CD14-positive monocyte (primary cell): ENCODE data around the gene SNX25. TPM values are rescaled to one million over a fixed set of nuclear protein-coding genes. Genes with fewer than 3 reads are reported as not detected.
"Not testable (repeated sequence)": the region's sequence is repeated elsewhere in the genome, so short reads cannot be mapped to it uniquely, and the experiment has no call there.

ENCODE experiments used
- DNase-seq, 3 donors: peaks; one replicate each; pipeline ENCODE4 v3.0.0-alpha.2; 2011 to 2022
- H2AFZ ChIP-seq: 2 replicates; pipeline ENCODE4 v1.6.0; 2012; ENCODE audit warnings: mild to moderate bottlenecking, low read depth, low read length, inconsistent platforms; ENCODE audit not compliant: insufficient read depth, poor library complexity, severe bottlenecking
- H3K27ac ChIP-seq, 2 donors: 1 replicate in 1 of 2; 2 replicates in 1 of 2; pipeline ENCODE4 v1.5.1; 2012 to 2013; ENCODE audit warnings: low read length in 2 of 2, control low read depth in 1 of 2, inconsistent platforms in 1 of 2, low read depth in 1 of 2, mild to moderate bottlenecking in 1 of 2
- H3K27me3 ChIP-seq, 2 donors: one replicate each; pipeline versions ENCODE4 v1.6.0 to v1.6.1; 2011 to 2013; ENCODE audit warnings: low read length in 2 of 2; ENCODE audit not compliant: control insufficient read depth in 2 of 2, insufficient read depth in 2 of 2
- H3K36me3 ChIP-seq, 2 donors: replicated peaks in 1 of 2; 1 replicate in 1 of 2; 2 replicates in 1 of 2; pipeline versions ENCODE4 v1.5.1 to v1.6.1; 2012 to 2013; ENCODE audit warnings: low read length in 2 of 2, control low read depth in 1 of 2, inconsistent platforms in 1 of 2, mild to moderate bottlenecking in 1 of 2; ENCODE audit not compliant: insufficient read depth in 2 of 2, control insufficient read depth in 1 of 2
- H3K4me1 ChIP-seq, 2 donors: 1 replicate in 1 of 2; 2 replicates in 1 of 2; pipeline versions ENCODE4 v1.5.1 to v1.6.1; 2012 to 2013; ENCODE audit warnings: low read length in 2 of 2, control low read depth in 1 of 2, inconsistent platforms in 1 of 2, mild to moderate bottlenecking in 1 of 2, moderate library complexity in 1 of 2; ENCODE audit not compliant: insufficient read depth in 2 of 2, control insufficient read depth in 1 of 2
- H3K4me2 ChIP-seq: replicated peaks from 2 replicates; pipeline ENCODE3; 2012; ENCODE audit warnings: low read length, moderate library complexity, mild to moderate bottlenecking; ENCODE audit not compliant: poor library complexity, severe bottlenecking; ENCODE audit errors: extremely low read depth
- H3K4me3 ChIP-seq, 3 experiments: fragments of 200-600 bp in 1 of 3; sonication (generic) in 1 of 3; replicated peaks in 1 of 3; 1 replicate in 2 of 3; 2 replicates in 1 of 3; pipeline ENCODE4 v1.5.1; 2011 to 2013; ENCODE audit warnings: low read length in 3 of 3, mild to moderate bottlenecking in 3 of 3, control low read depth in 2 of 3, low read depth in 2 of 3, inconsistent platforms in 1 of 3, moderate library complexity in 1 of 3
- H3K79me2 ChIP-seq: 2 replicates; pipeline ENCODE4 v1.6.0; 2012; ENCODE audit warnings: mild to moderate bottlenecking, control low read depth, inconsistent platforms, low read length, moderate library complexity; ENCODE audit not compliant: insufficient read depth
- H3K9ac ChIP-seq: 2 replicates; pipeline ENCODE4 v1.6.0; 2017; ENCODE audit warnings: low read length, mild to moderate bottlenecking; ENCODE audit not compliant: insufficient read depth, poor library complexity, severe bottlenecking
- H3K9me3 ChIP-seq, 2 donors: replicated peaks in 1 of 2; 1 replicate in 1 of 2; 2 replicates in 1 of 2; pipeline versions ENCODE4 v1.5.1 to v1.6.1; 2012 to 2013; ENCODE audit warnings: low read length in 2 of 2, control low read depth in 1 of 2; ENCODE audit not compliant: control insufficient read depth in 1 of 2, insufficient read depth in 1 of 2
- H4K20me1 ChIP-seq: 2 replicates; pipeline ENCODE4 v1.6.0; 2012; ENCODE audit warnings: mild to moderate bottlenecking, low read length, control low read depth, moderate library complexity; ENCODE audit not compliant: insufficient read depth
- H3K27ac Mint-ChIP-seq, 7 donors: one replicate each; pipeline ENCODE4 v1.8.0; 2020; ENCODE audit warnings: mild to moderate bottlenecking in 7 of 7, mixed read lengths in 7 of 7, moderate library complexity in 6 of 7, inconsistent platforms in 2 of 7
- H3K27me3 Mint-ChIP-seq, 3 donors: one replicate each; pipeline ENCODE4 v1.8.0; 2021 to 2022; ENCODE audit warnings: low read depth in 3 of 3, mild to moderate bottlenecking in 3 of 3, mixed read lengths in 3 of 3, moderate library complexity in 3 of 3, inconsistent platforms in 1 of 3
- H3K36me3 Mint-ChIP-seq, 2 donors: one replicate each; pipeline ENCODE4 v1.8.0; 2020; ENCODE audit warnings: mixed read lengths in 2 of 2, inconsistent platforms in 1 of 2, mild to moderate bottlenecking in 1 of 2
- H3K4me1 Mint-ChIP-seq: one replicate; pipeline ENCODE4 v1.8.0; 2020; ENCODE audit warnings: mild to moderate bottlenecking, mixed read lengths
- H3K4me3 Mint-ChIP-seq, 2 donors: one replicate each; pipeline ENCODE4 v1.8.0; 2020; ENCODE audit warnings: mild to moderate bottlenecking in 2 of 2, mixed read lengths in 2 of 2, moderate library complexity in 1 of 2
- H3K9me3 Mint-ChIP-seq, 7 donors: one replicate each; pipeline ENCODE4 v1.8.0; 2020 to 2022; ENCODE audit warnings: mixed read lengths in 7 of 7, mild to moderate bottlenecking in 6 of 7, moderate library complexity in 6 of 7, inconsistent platforms in 2 of 7
- WGBS: methylation state at CpG from one replicate; pipeline ENCODE4 v1.1.5; 2013; ENCODE audit warnings: missing lambda C conversion rate; ENCODE audit not compliant: insufficient coverage; 5-methylcytosine and 5-hydroxymethylcytosine counted together
- intact Hi-C, 2 donors: fragments of 100-400 bp; cut with micrococcal nuclease; formaldehyde crosslinking; loops; one replicate each; pipeline versions ENCODE4 v1.15.0 to v1.15.1; 2023
- polyA plus RNA-seq, 3 donors: library from polyadenylated mRNA; depleted of rRNA in 1 of 3; unstranded in 2 of 3; stranded (reverse) in 1 of 3; fragments of 300-500 nt in 2 of 3; fragments of >200 nt in 1 of 3; fragmentation: Illumina TruSeq in 2 of 3; gene quantifications; 1 replicate in 2 of 3; 2 replicates in 1 of 3; pipeline ENCODE4 v1.2.3, GENCODE V29; 2012 to 2021
- TF ChIP-seq, protein P1 (sequence below): fragments of 200-600 bp; IDR thresholded peaks from one replicate; pipeline ENCODE4 v1.8.0; 2022; ENCODE audit warnings: antibody characterized with exemption, mild to moderate bottlenecking

Gene SNX25
- polyA plus RNA-seq, 3 donors = 0.31 to 0.40 (median 0.36) TPM

DNA sequence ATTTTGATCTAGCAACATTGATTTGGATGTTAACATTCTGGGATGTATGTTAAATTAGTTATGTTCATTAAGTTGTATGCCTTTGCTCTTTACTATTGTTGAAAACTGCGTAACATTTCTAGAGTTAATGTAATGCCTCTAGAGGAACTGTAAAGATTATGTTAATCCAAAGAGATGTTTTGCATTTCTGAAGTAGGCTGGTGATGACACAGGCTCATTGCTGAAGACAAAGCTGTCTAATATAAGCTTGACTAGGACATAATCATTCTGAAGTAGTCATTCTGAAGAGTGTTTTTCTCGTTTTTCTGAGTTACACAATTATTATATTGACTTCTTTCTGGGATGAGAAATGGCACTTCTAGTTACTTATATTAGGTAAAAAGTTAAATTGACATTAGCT, 113.4 kb downstream of the SNX25 start:
- H3K79me2 ChIP-seq = no peaks in the 10 kb centered on the region
- no peak overlapping the region for H3K27ac Mint-ChIP-seq

DNA sequence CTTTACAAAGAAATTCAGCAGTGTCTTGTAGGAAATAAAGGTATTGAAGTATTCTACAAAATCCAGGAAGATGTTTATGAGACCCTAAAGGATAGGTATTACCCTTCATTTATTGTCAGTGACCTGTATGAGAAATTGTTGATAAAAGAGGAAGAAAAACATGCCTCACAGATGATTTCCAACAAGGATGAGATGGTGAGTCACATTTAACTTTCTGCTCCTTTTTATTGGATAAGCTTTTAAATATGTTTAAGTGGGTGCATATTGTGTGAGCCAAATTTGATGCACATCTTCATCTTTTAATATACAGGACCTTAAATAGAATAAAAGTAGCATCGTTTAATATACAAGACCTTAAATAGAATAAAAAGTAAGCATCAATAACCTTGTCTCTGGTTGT, 114.2 kb downstream of the SNX25 start:
- no peaks in the 10 kb centered on the region for H3K4me1 ChIP-seq
- no peaks in the 10 kb centered on the region for H4K20me1 ChIP-seq
- no peak overlapping the region for H3K4me3 ChIP-seq
- no peak for DNase-seq
- Mint-ChIP-seq H3K4me3 (no peak overlapping the region), H3K9me3 (peaks cover 1 to 4% (median 2%) of the 10 kb centered on the region in 7 donors), H3K36me3 (no peaks in the 10 kb centered on the region), H3K27me3 (peaks cover 3 to 7% (median 3%) of the 10 kb centered on the region in 3 donors), H3K27ac (no peak overlapping the region), H3K4me1 (no peaks in the 10 kb centered on the region)
- no peaks in the 10 kb centered on the region for H3K9me3 ChIP-seq
- intact Hi-C loops = no loop called here
- H2AFZ ChIP-seq = no peak overlapping the region
- H3K4me2 ChIP-seq = no peak overlapping the region
- H3K27me3 ChIP-seq = no peaks in the 10 kb centered on the region
- no peak overlapping the region for H3K27ac ChIP-seq
- TF ChIP-seq, protein P1, sequence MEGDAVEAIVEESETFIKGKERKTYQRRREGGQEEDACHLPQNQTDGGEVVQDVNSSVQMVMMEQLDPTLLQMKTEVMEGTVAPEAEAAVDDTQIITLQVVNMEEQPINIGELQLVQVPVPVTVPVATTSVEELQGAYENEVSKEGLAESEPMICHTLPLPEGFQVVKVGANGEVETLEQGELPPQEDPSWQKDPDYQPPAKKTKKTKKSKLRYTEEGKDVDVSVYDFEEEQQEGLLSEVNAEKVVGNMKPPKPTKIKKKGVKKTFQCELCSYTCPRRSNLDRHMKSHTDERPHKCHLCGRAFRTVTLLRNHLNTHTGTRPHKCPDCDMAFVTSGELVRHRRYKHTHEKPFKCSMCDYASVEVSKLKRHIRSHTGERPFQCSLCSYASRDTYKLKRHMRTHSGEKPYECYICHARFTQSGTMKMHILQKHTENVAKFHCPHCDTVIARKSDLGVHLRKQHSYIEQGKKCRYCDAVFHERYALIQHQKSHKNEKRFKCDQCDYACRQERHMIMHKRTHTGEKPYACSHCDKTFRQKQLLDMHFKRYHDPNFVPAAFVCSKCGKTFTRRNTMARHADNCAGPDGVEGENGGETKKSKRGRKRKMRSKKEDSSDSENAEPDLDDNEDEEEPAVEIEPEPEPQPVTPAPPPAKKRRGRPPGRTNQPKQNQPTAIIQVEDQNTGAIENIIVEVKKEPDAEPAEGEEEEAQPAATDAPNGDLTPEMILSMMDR = no peak
- WGBS = no CpG with 5 or more reads among the region's 1 CpG
- no peak overlapping the region for H3K9ac ChIP-seq
- H3K79me2 ChIP-seq = no peaks in the 10 kb centered on the region
- H3K36me3 ChIP-seq = no peaks in the 10 kb centered on the region

More for the DNA sequence above, 113.4 kb downstream of the SNX25 start:
- no CpG with 5 or more reads among the region's 2 CpGs for WGBS
- Mint-ChIP-seq H3K4me1 (no peaks in the 10 kb centered on the region), H3K27me3 (peaks cover 2 to 5% (median 2%) of the 10 kb centered on the region in 3 donors), H3K4me3 (no peak overlapping the region), H3K36me3 (no peaks in the 10 kb centered on the region), H3K9me3 (peaks cover 0 to 3% (median 1%) of the 10 kb centered on the region in 7 donors)
- Histone ChIP-seq H3K9ac (no peak overlapping the region), H3K4me1 (no peaks in the 10 kb centered on the region), H3K36me3 (no peaks in the 10 kb centered on the region), H3K4me2 (no peak overlapping the region), H3K9me3 (no peaks in the 10 kb centered on the region), H3K27me3 (no peaks in the 10 kb centered on the region), H3K4me3 (no peak overlapping the region), H4K20me1 (no peaks in the 10 kb centered on the region), H2AFZ (no peak overlapping the region), H3K27ac (no peak overlapping the region)
- TF ChIP-seq, protein P1 = no peak
- DNase-seq = no peak
- intact Hi-C loops = no loop called here

DNA sequence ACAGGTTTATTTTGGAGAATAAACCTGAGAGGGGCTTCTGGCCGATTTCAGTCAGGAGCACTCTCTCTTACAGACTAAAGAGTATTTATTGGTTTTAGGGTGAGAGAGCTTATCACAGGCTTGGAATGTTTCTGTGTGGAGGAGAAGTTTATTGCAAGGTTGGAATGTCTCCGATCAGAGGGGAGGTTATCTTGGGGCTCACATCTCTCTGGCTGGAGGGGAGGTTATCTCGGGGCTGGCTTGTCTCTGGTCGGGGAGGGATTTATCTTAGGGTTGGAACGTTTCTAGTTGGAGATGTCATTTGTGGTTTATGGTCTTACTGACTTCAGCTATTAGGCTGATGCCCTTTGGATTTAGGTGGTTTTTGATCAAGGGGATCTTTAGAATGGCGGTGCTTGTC, 115.0 kb downstream of the SNX25 start:
- 85% methylated on average over 5 of the region's 6 CpGs for WGBS
- H3K9ac ChIP-seq, H3K79me2 ChIP-seq, H4K20me1 ChIP-seq, H3K27me3 ChIP-seq, H3K4me2 ChIP-seq, H3K4me3 Mint-ChIP-seq, H3K27ac Mint-ChIP-seq, H2AFZ ChIP-seq, H3K4me1 ChIP-seq, H3K9me3 ChIP-seq, DNase-seq, H3K4me3 ChIP-seq, H3K36me3 Mint-ChIP-seq, H3K4me1 Mint-ChIP-seq, H3K9me3 Mint-ChIP-seq, intact Hi-C loops, H3K27ac ChIP-seq, H3K27me3 Mint-ChIP-seq, H3K36me3 ChIP-seq: not testable (repeated sequence)
